DND-41 (cell line): ENCODE data around the gene FOXO3.
"Not testable (repeated sequence)": the region's sequence is repeated elsewhere in the genome, so short reads cannot be mapped to it uniquely, and the experiment has no call there.

Source experiments
- CTCF ChIP-seq: IDR thresholded peaks from 2 replicates; pipeline ENCODE4 v1.5.1; 2012; ENCODE audit warnings: borderline replicate concordance, low read length, moderate library complexity, mild to moderate bottlenecking; ENCODE audit not compliant: poor library complexity, severe bottlenecking; ENCODE audit errors: extremely low read depth
- EZH2 ChIP-seq: IDR thresholded peaks from 3 replicates; pipeline ENCODE4 v1.6.1; 2012; ENCODE audit warnings: borderline replicate concordance, low read depth, mild to moderate bottlenecking, moderate library complexity, low read length, inconsistent platforms; ENCODE audit not compliant: severe bottlenecking

- TF ChIP-seq CTCF, EZH2: not testable (repeated sequence)
These were observed 24.7 kb upstream of the FOXO3 start for GRCh38 chr6:108535920-108536535.
